GM12878 (cell line): ENCODE data around the gene SRSF10. TPM values are rescaled to one million over a fixed set of nuclear protein-coding genes. Genes with fewer than 3 reads are reported as not detected.

ENCODE experiments used
- ATAC-seq: fragments of 200-7000 bp; cut with Tn5 transposase; 3 replicates; pipeline ENCODE4 v1.9.1; 2020; ENCODE audit warnings: mild to moderate bottlenecking, moderate library complexity
- BruUV-seq: library from RNA; stranded (reverse); fragments of 400-500 nt; replicated peaks from 2 replicates; lab custom pipeline; 2021; lab: Mats Ljungman, UMichigan
- CTCF ChIA-PET: fragments of 300-600 bp; sonication (Branson Sonifier 250); formaldehyde crosslinking; extraction: SDS; loops from one replicate; lab custom pipeline; 2021; ENCODE audit warnings: inconsistent platforms; lab: Yijun Ruan, JAX
- POLR2A ChIA-PET: fragments of 350-600 bp; formaldehyde crosslinking; extraction: SDS; loops from one replicate; lab custom pipeline; 2021; ENCODE audit warnings: inconsistent platforms; lab: Charles Lee
- RAD21 ChIA-PET: fragments of 300-600 bp; sonication (Branson Sonifier 250); formaldehyde crosslinking; loops from one replicate; lab custom pipeline; 2023; ENCODE audit warnings: antibody characterized with exemption; ENCODE audit not compliant: unreplicated experiment; lab: Charles Lee
- SMC1A ChIA-PET: fragments of 300-600 bp; sonication (Branson Sonifier 250); formaldehyde crosslinking; loops from one replicate; lab custom pipeline; 2023; ENCODE audit not compliant: unreplicated experiment, uncharacterized antibody; lab: Charles Lee
- DNase-seq: peaks from one replicate; pipeline ENCODE4 v3.0.0-alpha.2; 2011; ENCODE audit warnings: low read depth, low spot score
- FAIRE-seq: peaks from 3 replicates; lab custom pipeline; 2011; peaks lifted over from hg19 to GRCh38; lab: Jason Lieb, UNC
- H2AFZ ChIP-seq: 2 replicates; pipeline ENCODE4 v1.6.0; 2011; ENCODE audit warnings: low read depth, low read length, control low read depth; ENCODE audit not compliant: control insufficient read depth
- H3K27ac ChIP-seq: 2 replicates; pipeline ENCODE4 v1.5.1; 2011; ENCODE audit warnings: control low read depth; ENCODE audit not compliant: control insufficient read depth, insufficient read depth
- H3K27me3 ChIP-seq, 2 experiments: replicated peaks in 1 of 2; 2 replicates each; pipeline versions ENCODE4 v1.6.0 to v1.6.1; 2011; ENCODE audit warnings: low read length in 1 of 2; ENCODE audit not compliant: control insufficient read depth in 2 of 2, insufficient read depth in 2 of 2
- H3K36me3 ChIP-seq, 2 experiments: 2 replicates each; pipeline ENCODE4 v1.5.1; 2011; ENCODE audit warnings: low read length in 1 of 2; ENCODE audit not compliant: control insufficient read depth in 2 of 2, insufficient read depth in 2 of 2
- H3K4me1 ChIP-seq: 2 replicates; pipeline ENCODE4 v1.6.1; 2011; ENCODE audit warnings: mild to moderate bottlenecking, low read length, moderate library complexity, mixed read lengths; ENCODE audit not compliant: control insufficient read depth, insufficient read depth
- H3K4me2 ChIP-seq: 2 replicates; pipeline ENCODE4 v1.6.0; 2011; ENCODE audit warnings: control low read depth; ENCODE audit not compliant: control insufficient read depth, insufficient read depth
- H3K4me3 ChIP-seq: fragments of 200-600 bp; sonication (generic); 2 replicates; pipeline ENCODE4 v1.5.1; 2016
- H3K79me2 ChIP-seq: 2 replicates; pipeline ENCODE4 v1.6.0; 2011; ENCODE audit warnings: low read length; ENCODE audit not compliant: control insufficient read depth, insufficient read depth
- H3K9ac ChIP-seq: 2 replicates; pipeline ENCODE4 v1.8.0; 2011; ENCODE audit warnings: low read length, control low read depth, mixed read lengths; ENCODE audit not compliant: control insufficient read depth, insufficient read depth
- H3K9me3 ChIP-seq: replicated peaks from 3 replicates; pipeline ENCODE4 v1.5.1; 2011; ENCODE audit warnings: mild to moderate bottlenecking, low read length; ENCODE audit not compliant: control insufficient read depth, insufficient read depth
- H4K20me1 ChIP-seq: 2 replicates; pipeline ENCODE4 v1.6.0; 2011; ENCODE audit not compliant: control insufficient read depth, insufficient read depth
- MEF2A ChIP-seq: IDR thresholded peaks from 2 replicates; pipeline ENCODE4 v1.6.1; 2011; ENCODE audit warnings: low read depth, mild to moderate bottlenecking, low read length, moderate library complexity; ENCODE audit not compliant: insufficient read depth
- RUNX3 ChIP-seq: IDR thresholded peaks from 2 replicates; pipeline ENCODE4 v1.6.1; 2012; ENCODE audit warnings: low read length, inconsistent platforms
- WGBS: methylation state at CpG from one replicate; pipeline ENCODE4 v1.1.6; 2016; ENCODE audit warnings: low lambda C conversion rate; ENCODE audit not compliant: insufficient replicate concordance, insufficient coverage; ENCODE audit errors: missing lambda C conversion rate; 5-methylcytosine and 5-hydroxymethylcytosine counted together
- in situ Hi-C: fragments of 300-500 bp; cut with MboI; formaldehyde crosslinking; loops from 9 replicates; pipeline ENCODE4 v1.14.3; 2018; ENCODE audit warnings: mixed read lengths
- intact Hi-C: fragments of 100-400 bp; cut with micrococcal nuclease; formaldehyde crosslinking; loops from one replicate; pipeline ENCODE4 v1.14.2; 2022; ENCODE audit not compliant: unreplicated experiment
- polyA plus RNA-seq, 11 experiments: library from polyadenylated mRNA; depleted of rRNA in 4 of 11; unstranded in 6 of 11; stranded (reverse) in 5 of 11; fragments of >200 nt; fragmentation: Nextera tagmentation in 4 of 11; fragmentation: Illumina TruSeq in 1 of 11; extraction: Ambion mirVana in 4 of 11; extraction: Trizol in 1 of 11; gene quantifications; 1 replicate in 1 of 11; 2 replicates in 10 of 11; pipeline versions ENCODE4 v1.2.1 to v1.2.3, GENCODE V29; 2011 to 2016; ENCODE audit warnings: inconsistent platforms in 2 of 11, missing spikeins in 2 of 11, low read depth in 1 of 11
- total RNA-seq, 4 experiments: library from RNA; depleted of rRNA in 3 of 4; stranded (reverse); fragments of >200 nt in 3 of 4; fragmentation: Illumina TruSeq in 1 of 4; extraction: Trizol in 1 of 4; gene quantifications; 2 replicates each; pipeline versions ENCODE4 v1.2.1 to v1.2.3, GENCODE V29; 2013 to 2021
- TF ChIP-seq, protein P1 (sequence below): fragments of 450-650 bp; IDR thresholded peaks from 2 replicates; pipeline ENCODE4 v1.6.1; 2017; ENCODE audit warnings: mild to moderate bottlenecking, moderate library complexity

SRSF10 gene
- total and polyA plus RNA-seq, 10 of the 15 experiments (the other 5 are each of a cell fraction or from before 2014, with no cell fraction given) = 157 to 279 (median 222) TPM

DNA sequence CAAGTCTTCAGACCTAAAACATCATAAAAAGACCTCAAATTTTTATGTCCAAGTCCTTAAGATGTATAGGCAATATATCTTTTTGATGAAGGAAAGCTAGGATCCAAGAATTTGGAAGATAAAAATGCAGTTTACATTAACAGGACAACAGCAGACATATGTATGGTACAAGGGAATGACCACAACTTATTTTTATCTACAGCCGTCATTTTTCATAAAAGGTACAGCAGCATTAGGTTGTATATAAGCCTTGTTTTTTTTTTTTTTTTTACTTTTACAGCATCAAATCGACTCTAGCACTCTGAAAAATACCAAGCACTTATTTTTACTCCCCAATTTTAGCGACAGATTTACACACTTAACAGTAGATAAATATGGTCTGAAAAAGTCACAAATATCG is 1.3 kb downstream of the SRSF10 start:
- peak overlapping the region; percentile 58 for H3K4me2 ChIP-seq
- RAD21 ChIA-PET = interaction anchor here (1.3 to 4.6 kb wide), 4 partner anchors 15 to 49 kb away, joined by 6 to 29 read pairs (median 24); partner anchors contain the start of gene PNRC2
- intact Hi-C loops = no loop called here
- peaks cover 3% of the 10 kb centered on the region; the same call in 1 of the 2 replicates for H4K20me1 ChIP-seq
- H2AFZ ChIP-seq = no peak overlapping the region
- in situ Hi-C loops = no loop called here
- H3K27me3 ChIP-seq = no peaks in the 10 kb centered on the region
- CTCF ChIA-PET = interaction anchor here (0.9 to 3.7 kb wide), 3 partner anchors 24 to 62 kb away, joined by 3 to 22 read pairs (median 13); no protein-coding TSS in a partner anchor
- ATAC-seq (no peak), FAIRE-seq (peak; percentile 7), DNase-seq (no peak)
- H3K79me2 ChIP-seq = peaks cover 67% of the 10 kb centered on the region
- POLR2A ChIA-PET = interaction anchor here (0.6 to 9.4 kb wide), 6 partner anchors 15 to 945 kb away, joined by 3 to 108 read pairs (median 5); partner anchors contain the start of gene PNRC2
- H3K27ac ChIP-seq = peak overlapping the region; percentile 98
- H3K4me3 ChIP-seq = peak overlapping the region; percentile 91
- SMC1A ChIA-PET = interaction anchor here (1.0 to 8.4 kb wide), 6 partner anchors 13 to 68 kb away, joined by 3 to 63 read pairs (median 8); partner anchors contain the start of gene PNRC2
- no peaks in the 10 kb centered on the region for H3K9me3 ChIP-seq
- 0% methylated on average over 4 of the region's 4 CpGs for WGBS
- H3K4me1 ChIP-seq = peaks cover 17% of the 10 kb centered on the region
- H3K9ac ChIP-seq = peak overlapping the region; percentile 99
- no TSS peak for BruUV-seq
- TF ChIP-seq RUNX3 (peak; percentile 19; the same call in 1 of the 2 replicates), MEF2A (0 out of 2 replicates have a peak, but pooled peaks have one; percentile 39)
- TF ChIP-seq, protein P1, sequence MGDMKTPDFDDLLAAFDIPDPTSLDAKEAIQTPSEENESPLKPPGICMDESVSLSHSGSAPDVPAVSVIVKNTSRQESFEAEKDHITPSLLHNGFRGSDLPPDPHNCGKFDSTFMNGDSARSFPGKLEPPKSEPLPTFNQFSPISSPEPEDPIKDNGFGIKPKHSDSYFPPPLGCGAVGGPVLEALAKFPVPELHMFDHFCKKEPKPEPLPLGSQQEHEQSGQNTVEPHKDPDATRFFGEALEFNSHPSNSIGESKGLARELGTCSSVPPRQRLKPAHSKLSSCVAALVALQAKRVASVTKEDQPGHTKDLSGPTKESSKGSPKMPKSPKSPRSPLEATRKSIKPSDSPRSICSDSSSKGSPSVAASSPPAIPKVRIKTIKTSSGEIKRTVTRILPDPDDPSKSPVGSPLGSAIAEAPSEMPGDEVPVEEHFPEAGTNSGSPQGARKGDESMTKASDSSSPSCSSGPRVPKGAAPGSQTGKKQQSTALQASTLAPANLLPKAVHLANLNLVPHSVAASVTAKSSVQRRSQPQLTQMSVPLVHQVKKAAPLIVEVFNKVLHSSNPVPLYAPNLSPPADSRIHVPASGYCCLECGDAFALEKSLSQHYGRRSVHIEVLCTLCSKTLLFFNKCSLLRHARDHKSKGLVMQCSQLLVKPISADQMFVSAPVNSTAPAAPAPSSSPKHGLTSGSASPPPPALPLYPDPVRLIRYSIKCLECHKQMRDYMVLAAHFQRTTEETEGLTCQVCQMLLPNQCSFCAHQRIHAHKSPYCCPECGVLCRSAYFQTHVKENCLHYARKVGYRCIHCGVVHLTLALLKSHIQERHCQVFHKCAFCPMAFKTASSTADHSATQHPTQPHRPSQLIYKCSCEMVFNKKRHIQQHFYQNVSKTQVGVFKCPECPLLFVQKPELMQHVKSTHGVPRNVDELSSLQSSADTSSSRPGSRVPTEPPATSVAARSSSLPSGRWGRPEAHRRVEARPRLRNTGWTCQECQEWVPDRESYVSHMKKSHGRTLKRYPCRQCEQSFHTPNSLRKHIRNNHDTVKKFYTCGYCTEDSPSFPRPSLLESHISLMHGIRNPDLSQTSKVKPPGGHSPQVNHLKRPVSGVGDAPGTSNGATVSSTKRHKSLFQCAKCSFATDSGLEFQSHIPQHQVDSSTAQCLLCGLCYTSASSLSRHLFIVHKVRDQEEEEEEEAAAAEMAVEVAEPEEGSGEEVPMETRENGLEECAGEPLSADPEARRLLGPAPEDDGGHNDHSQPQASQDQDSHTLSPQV = no peak
- H3K36me3 ChIP-seq = peaks cover 0 to 14% of the 10 kb centered on the region in 2 experiments
